Measurements from ENCODE around the gene CLEC4M.

DNA sequence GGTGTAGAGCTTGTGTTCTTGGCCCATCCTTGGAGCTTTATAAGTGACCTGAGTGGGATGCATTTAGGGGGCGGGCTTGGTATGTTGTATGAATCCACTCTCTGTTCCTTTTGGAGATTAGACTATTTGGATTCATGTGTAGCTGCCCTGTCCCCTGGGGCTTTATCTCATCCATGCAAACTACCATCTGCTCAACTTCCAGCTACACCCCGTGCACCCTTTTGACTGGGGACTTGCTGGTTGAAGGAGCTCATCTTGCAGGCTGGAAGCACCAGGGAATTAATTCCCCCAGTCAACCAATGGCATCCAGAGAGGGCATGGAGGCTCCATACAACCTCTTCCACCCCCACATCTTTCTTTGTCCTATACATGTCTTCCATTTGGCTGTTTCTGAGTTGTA is 6.1 kb downstream of the CLEC4M start:
- TF ChIP-seq, protein P1, sequence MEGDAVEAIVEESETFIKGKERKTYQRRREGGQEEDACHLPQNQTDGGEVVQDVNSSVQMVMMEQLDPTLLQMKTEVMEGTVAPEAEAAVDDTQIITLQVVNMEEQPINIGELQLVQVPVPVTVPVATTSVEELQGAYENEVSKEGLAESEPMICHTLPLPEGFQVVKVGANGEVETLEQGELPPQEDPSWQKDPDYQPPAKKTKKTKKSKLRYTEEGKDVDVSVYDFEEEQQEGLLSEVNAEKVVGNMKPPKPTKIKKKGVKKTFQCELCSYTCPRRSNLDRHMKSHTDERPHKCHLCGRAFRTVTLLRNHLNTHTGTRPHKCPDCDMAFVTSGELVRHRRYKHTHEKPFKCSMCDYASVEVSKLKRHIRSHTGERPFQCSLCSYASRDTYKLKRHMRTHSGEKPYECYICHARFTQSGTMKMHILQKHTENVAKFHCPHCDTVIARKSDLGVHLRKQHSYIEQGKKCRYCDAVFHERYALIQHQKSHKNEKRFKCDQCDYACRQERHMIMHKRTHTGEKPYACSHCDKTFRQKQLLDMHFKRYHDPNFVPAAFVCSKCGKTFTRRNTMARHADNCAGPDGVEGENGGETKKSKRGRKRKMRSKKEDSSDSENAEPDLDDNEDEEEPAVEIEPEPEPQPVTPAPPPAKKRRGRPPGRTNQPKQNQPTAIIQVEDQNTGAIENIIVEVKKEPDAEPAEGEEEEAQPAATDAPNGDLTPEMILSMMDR (conservative IDR thresholded peaks at IDR 0.05; ENCODE audit: low read length) = no peak
- no peak for TF ChIP-seq EZH2phosphoT487 (IDR thresholded peaks at IDR 0.05; ENCODE audit: borderline replicate concordance, low read depth, low read length)

All from OCI-LY7 (cell line).